Keratinocyte (primary cell): ENCODE measurements around the gene DSE. TPM values are rescaled to one million over a fixed set of nuclear protein-coding genes. Genes with fewer than 3 reads are reported as not detected.

Source experiments
- DNase-seq: peaks from one replicate; pipeline ENCODE4 v3.0.0-alpha.2; 2011; ENCODE audit warnings: low read depth, missing footprints, low spot score
- FAIRE-seq: peaks from 2 replicates; lab custom pipeline; 2011; peaks lifted over from hg19 to GRCh38; lab: Jason Lieb, UNC
- H2AFZ ChIP-seq: 2 replicates; pipeline ENCODE4 v1.6.0; 2012; ENCODE audit warnings: low read length, control low read depth, inconsistent platforms; ENCODE audit not compliant: control insufficient read depth
- H3K27ac ChIP-seq: 2 replicates; pipeline ENCODE4 v1.5.1; 2011; ENCODE audit warnings: low read length; ENCODE audit not compliant: control insufficient read depth, insufficient read depth
- H3K27me3 ChIP-seq: 3 replicates; pipeline ENCODE4 v1.6.0; 2011; ENCODE audit warnings: low read length; ENCODE audit not compliant: control insufficient read depth, insufficient read depth; ENCODE audit errors: extremely low read depth
- H3K36me3 ChIP-seq, 2 experiments: 2 replicates in 1 of 2; 3 replicates in 1 of 2; pipeline ENCODE4 v1.5.1; 2011; ENCODE audit warnings: low read length in 2 of 2, mild to moderate bottlenecking in 1 of 2; ENCODE audit not compliant: control insufficient read depth in 2 of 2, insufficient read depth in 2 of 2; ENCODE audit errors: extremely low read depth in 1 of 2
- H3K4me1 ChIP-seq: 3 replicates; pipeline ENCODE4 v1.5.1; 2011; ENCODE audit warnings: low read length; ENCODE audit not compliant: control insufficient read depth, insufficient read depth; ENCODE audit errors: extremely low read depth
- H3K4me2 ChIP-seq: 3 replicates; pipeline ENCODE4 v1.6.0; 2011; ENCODE audit warnings: low read depth, low read length; ENCODE audit not compliant: control insufficient read depth, insufficient read depth; ENCODE audit errors: extremely low read depth
- H3K4me3 ChIP-seq, 3 experiments: fragments of 200-600 bp in 1 of 3; sonication (generic) in 1 of 3; 2 replicates in 2 of 3; 3 replicates in 1 of 3; pipeline ENCODE4 v1.5.1; 2011 to 2016; ENCODE audit warnings: low read length in 3 of 3, mild to moderate bottlenecking in 3 of 3, control low read depth in 2 of 3, inconsistent platforms in 1 of 3, low read depth in 1 of 3, mixed read lengths in 1 of 3, mixed run types in 1 of 3, moderate library complexity in 1 of 3; ENCODE audit not compliant: control insufficient read depth in 2 of 3, insufficient read depth in 2 of 3; ENCODE audit errors: extremely low read depth in 1 of 3
- H3K79me2 ChIP-seq: 2 replicates; pipeline ENCODE4 v1.6.0; 2012; ENCODE audit warnings: low read length; ENCODE audit not compliant: control insufficient read depth, insufficient read depth
- H3K9ac ChIP-seq: 3 replicates; pipeline ENCODE4 v1.6.0; 2011; ENCODE audit warnings: low read length; ENCODE audit not compliant: control insufficient read depth, insufficient read depth; ENCODE audit errors: extremely low read depth
- H3K9me1 ChIP-seq: 3 replicates; pipeline ENCODE4 v1.6.0; 2011; ENCODE audit warnings: low read length; ENCODE audit not compliant: control insufficient read depth, insufficient read depth; ENCODE audit errors: extremely low read depth
- H3K9me3 ChIP-seq: 2 replicates; pipeline ENCODE4 v1.5.1; 2012; ENCODE audit warnings: low read depth, low read length; ENCODE audit not compliant: control insufficient read depth
- H4K20me1 ChIP-seq: 3 replicates; pipeline ENCODE4 v1.6.0; 2011; ENCODE audit warnings: low read length; ENCODE audit not compliant: control insufficient read depth, insufficient read depth; ENCODE audit errors: extremely low read depth
- EZH2 ChIP-seq: IDR thresholded peaks from one replicate; pipeline ENCODE4 v1.6.1; 2012; ENCODE audit warnings: inconsistent platforms, mild to moderate bottlenecking, low read length, moderate library complexity
- dilution Hi-C: fragments of 300-500 bp; cut with MboI; formaldehyde crosslinking; loops from one replicate; pipeline ENCODE4 v1.7.0; 2020; ENCODE audit warnings: low sequenced_read_pairs; ENCODE audit not compliant: extremely low pct_ligation_motif_present
- polyA plus RNA-seq, 5 experiments: library from polyadenylated mRNA; depleted of rRNA in 3 of 5; stranded (reverse) in 3 of 5; stranded (forward) in 1 of 5; unstranded in 1 of 5; fragments of >200 nt; gene quantifications; 1 replicate in 1 of 5; 2 replicates in 3 of 5; 3 replicates in 1 of 5; pipeline versions ENCODE4 v1.2.1 to v1.2.3, GENCODE V29; 2011 to 2012; ENCODE audit warnings: missing spikeins in 2 of 5, low read depth in 1 of 5, low replicate concordance in 1 of 5
- TF ChIP-seq, protein P1 (sequence below), 3 experiments: IDR thresholded peaks in 1 of 3; conservative IDR thresholded peaks in 1 of 3; optimal IDR thresholded peaks in 1 of 3; 2 replicates in 2 of 3; 3 replicates in 1 of 3; pipeline versions ENCODE3 to v1.5.1; 2011; ENCODE audit warnings: low read length in 3 of 3, mild to moderate bottlenecking in 3 of 3, moderate library complexity in 2 of 3, control low read depth in 1 of 3, inconsistent platforms in 1 of 3; ENCODE audit not compliant: insufficient read depth in 2 of 3; ENCODE audit errors: extremely low read depth in 1 of 3

The DSE gene
- polyA plus RNA-seq, 1 donor (not counting 4 experiments of a cell fraction or from before 2014, with no cell fraction given) = 99.7 TPM

- no peak overlapping the region for H3K9ac ChIP-seq
- H3K79me2 ChIP-seq = peaks cover 85% of the 10 kb centered on the region
- H3K9me1 ChIP-seq = no peaks in the 10 kb centered on the region
- FAIRE-seq = no peak
- H3K27ac ChIP-seq = no peak overlapping the region
- H3K4me1 ChIP-seq = peaks cover 7% of the 10 kb centered on the region
- peaks cover 3 to 15% of the 10 kb centered on the region in 2 experiments for H3K36me3 ChIP-seq
- no peak overlapping the region for H2AFZ ChIP-seq
- DNase-seq = no peak
- no peak overlapping the region for H3K4me2 ChIP-seq
- dilution Hi-C loops = no loop called here
- TF ChIP-seq EZH2 = no peak
- TF ChIP-seq, protein P1, sequence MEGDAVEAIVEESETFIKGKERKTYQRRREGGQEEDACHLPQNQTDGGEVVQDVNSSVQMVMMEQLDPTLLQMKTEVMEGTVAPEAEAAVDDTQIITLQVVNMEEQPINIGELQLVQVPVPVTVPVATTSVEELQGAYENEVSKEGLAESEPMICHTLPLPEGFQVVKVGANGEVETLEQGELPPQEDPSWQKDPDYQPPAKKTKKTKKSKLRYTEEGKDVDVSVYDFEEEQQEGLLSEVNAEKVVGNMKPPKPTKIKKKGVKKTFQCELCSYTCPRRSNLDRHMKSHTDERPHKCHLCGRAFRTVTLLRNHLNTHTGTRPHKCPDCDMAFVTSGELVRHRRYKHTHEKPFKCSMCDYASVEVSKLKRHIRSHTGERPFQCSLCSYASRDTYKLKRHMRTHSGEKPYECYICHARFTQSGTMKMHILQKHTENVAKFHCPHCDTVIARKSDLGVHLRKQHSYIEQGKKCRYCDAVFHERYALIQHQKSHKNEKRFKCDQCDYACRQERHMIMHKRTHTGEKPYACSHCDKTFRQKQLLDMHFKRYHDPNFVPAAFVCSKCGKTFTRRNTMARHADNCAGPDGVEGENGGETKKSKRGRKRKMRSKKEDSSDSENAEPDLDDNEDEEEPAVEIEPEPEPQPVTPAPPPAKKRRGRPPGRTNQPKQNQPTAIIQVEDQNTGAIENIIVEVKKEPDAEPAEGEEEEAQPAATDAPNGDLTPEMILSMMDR (optimal IDR thresholded peaks at IDR 0.05 in 1 of 3, IDR thresholded peaks at IDR 0.05 in 1 of 3, conservative IDR thresholded peaks at IDR 0.05 in 1 of 3; ENCODE audit: extremely low read depth in 1 of 3, insufficient read depth in 2 of 3, low read length in 3 of 3) = no peak
- H4K20me1 ChIP-seq = no peaks in the 10 kb centered on the region
- H3K27me3 ChIP-seq = no peaks in the 10 kb centered on the region
- H3K9me3 ChIP-seq = no peaks in the 10 kb centered on the region
- no peak overlapping the region for H3K4me3 ChIP-seq
Observed at GRCh38 chr6:116406678-116407345, 36.1 kb downstream of the DSE start.

DNA sequence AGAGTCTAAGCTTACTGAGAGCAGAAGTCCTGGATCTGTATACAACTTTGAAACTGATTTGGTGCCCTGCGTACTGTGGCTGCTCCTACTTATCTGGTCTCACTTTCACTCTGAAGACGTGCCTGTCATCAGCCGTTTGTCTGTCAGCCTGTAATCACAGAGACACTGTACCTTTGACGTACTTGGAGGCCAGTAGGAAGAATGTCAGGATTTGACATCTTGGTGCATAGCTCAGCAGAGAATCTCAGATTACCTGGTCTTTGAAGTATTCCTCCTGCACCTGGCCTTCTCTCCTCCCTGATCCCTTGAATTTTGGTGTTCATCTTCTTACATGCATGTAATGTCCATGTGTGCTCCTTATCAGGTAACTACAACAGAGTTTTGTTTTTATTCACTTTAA lies 37.7 kb downstream of the DSE start:
- FAIRE-seq (no peak), DNase-seq (no peak)
- no peak overlapping the region for H3K4me2 ChIP-seq
- H3K36me3 ChIP-seq = peaks cover 3 to 13% of the 10 kb centered on the region in 2 experiments
- no peaks in the 10 kb centered on the region for H4K20me1 ChIP-seq
- no peak overlapping the region for H3K27ac ChIP-seq
- H2AFZ ChIP-seq = no peak overlapping the region
- peaks cover 87% of the 10 kb centered on the region for H3K79me2 ChIP-seq
- peaks cover 7% of the 10 kb centered on the region for H3K4me1 ChIP-seq
- dilution Hi-C loops = no loop called here
- no peaks in the 10 kb centered on the region for H3K9me1 ChIP-seq
- TF ChIP-seq, protein P1 (optimal IDR thresholded peaks at IDR 0.05 in 1 of 3, IDR thresholded peaks at IDR 0.05 in 1 of 3, conservative IDR thresholded peaks at IDR 0.05 in 1 of 3; ENCODE audit: extremely low read depth in 1 of 3, insufficient read depth in 2 of 3, low read length in 3 of 3) = no peak
- TF ChIP-seq EZH2 = no peak
- no peaks in the 10 kb centered on the region for H3K9me3 ChIP-seq
- H3K9ac ChIP-seq = no peak overlapping the region
- H3K27me3 ChIP-seq = no peaks in the 10 kb centered on the region
- no peak overlapping the region for H3K4me3 ChIP-seq
